ENCODE results near the gene SLC35F6.
"Not testable (repeated sequence)": the region's sequence is repeated elsewhere in the genome, so short reads cannot be mapped to it uniquely, and the experiment has no call there.

The SLC35F6 gene

GRCh38 chr2:26757873-26758789 is 6.0 kb upstream of the SLC35F6 start:
- FAIRE-seq: no peak

- FAIRE-seq: no peak
These were observed 5.2 kb upstream of the SLC35F6 start for GRCh38 chr2:26758790-26759321.

GRCh38 chr2:26759845-26760244 is 4.2 kb upstream of the SLC35F6 start:
- FAIRE-seq: no peak

DNA sequence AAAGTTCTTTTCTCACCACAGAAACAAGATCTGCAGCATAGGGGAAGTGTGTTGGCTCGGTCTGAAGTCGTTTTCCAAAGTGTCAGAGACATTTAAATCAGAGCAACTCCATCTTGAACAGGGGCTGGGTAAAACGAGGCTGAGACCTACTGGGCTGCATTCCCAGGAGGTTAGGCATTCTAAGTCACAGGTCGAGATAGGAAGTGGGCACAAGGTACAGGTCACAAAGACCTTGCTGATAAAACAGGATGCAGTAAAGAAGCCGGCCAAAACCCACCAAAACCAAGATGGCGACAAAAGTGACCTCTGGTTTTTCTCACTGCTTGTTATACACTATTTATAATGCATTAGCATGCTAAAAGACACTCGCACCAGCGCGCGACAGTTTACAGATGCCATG is 3.1 kb upstream of the SLC35F6 start:
- FAIRE-seq: not testable (repeated sequence)

DNA sequence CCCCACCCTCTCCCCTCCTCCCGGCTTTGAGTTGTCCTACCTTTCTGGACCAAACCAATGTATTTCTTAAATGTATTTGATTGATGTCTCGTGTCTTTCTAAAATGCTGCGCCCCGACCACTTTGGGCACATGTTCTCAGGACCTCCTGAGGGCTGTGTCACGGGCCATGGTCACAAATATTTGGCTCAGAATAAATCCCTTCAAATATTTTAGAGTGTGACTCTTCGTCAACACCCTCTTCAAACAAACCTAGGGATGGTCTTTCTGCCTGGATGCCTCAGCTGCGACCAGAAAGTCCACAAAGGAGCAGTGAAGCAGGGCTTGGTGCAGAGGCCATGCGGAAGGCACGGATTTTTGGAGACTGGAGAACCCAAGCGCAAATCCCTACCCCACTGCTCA is 1.1 kb upstream of the SLC35F6 start:
- FAIRE-seq: no peak

DNA sequence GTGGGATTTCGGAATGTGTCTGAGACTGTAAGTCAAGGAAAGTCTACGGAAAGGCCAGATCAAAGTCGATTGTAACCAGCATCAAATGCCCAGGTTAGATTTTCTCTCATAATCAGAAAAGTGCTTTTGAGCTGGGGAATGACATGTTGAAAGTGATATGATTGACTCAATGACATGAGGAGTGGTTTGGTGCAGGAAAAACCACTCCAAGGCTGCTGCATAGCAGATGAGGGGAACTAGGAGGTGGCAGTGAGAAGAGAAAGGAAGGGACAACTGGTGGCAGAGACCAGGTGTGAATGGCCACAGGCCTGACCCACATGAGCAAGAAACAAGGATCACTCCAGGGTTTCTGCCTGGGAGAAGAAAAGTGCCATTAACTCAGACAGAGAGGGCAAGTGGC is 822 bp downstream of the SLC35F6 start:
- no peak for FAIRE-seq

- no peak for FAIRE-seq
These were observed 1.6 kb downstream of the SLC35F6 start for GRCh38 chr2:26765475-26766200.

GRCh38 chr2:26767129-26767528 is 3.0 kb downstream of the SLC35F6 start:
- FAIRE-seq: no peak

DNA sequence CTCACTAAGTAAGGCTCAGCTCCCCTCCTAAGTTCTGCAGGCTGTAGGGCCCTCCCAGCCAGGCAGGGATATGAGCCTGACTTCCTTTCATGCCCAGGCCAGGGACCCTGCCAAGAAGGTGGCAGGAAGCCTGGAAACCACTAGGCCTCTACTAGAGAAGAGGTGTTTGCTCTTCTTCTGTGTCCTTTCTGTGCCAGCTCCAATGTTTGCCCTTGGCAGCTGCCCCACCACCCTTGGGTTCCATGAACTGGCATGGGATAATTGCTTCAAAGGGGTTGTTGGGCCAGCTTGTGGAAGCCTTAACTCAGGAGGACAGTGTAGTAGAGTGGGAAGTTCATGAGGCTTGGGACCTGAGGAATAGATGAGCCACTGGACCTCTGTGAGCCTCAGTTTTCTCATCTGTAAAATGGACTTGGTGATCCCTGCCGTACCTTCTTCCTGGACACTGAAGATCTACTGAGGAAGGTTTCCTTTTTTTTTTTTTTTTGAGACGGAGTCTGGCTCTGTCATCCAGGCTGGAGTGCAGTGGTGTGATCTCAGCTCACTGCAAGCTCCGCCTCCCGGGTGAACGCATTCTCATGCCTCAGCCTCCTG is 3.9 kb downstream of the SLC35F6 start:
- FAIRE-seq: no peak

- FAIRE-seq: no peak
These were observed 4.6 kb downstream of the SLC35F6 start for GRCh38 chr2:26768759-26769088.

DNA sequence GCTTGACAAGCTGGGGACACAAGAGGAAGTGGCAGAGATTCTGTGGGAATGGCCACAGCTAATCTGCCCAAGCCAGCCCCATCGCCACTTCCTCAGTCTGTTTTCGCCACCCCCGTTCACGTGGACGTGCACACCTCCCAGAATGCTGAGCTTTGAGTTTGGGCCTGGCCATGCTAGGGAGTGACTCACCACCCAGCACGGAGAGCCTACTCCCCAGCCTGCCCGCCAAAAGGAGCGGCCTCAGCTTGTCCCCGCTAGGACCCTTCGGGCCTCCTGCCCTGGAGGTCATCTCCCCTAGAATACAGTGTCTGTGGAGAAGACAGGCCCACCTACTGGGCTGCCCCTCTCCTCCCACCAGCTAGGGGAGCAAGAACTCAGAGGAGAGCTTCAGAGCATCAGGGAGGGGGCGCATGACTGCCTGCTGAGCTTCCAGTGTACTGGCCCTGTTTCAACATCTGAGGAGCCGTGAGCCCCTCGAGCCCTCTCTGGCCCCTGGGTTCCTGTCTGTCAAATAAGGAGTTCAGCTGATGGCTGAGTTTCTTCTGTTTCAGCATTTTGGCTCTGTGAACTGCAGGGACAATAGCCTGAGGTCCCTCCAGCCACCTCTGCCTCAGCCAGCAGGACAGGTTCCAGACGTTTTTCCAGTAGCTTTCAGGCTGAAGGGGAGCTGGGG is 5.1 kb downstream of the SLC35F6 start:
- no peak for FAIRE-seq

GRCh38 chr2:26770986-26771586 is 7.0 kb downstream of the SLC35F6 start:
- no peak for FAIRE-seq

- FAIRE-seq: no peak
These were observed 8.2 kb downstream of the SLC35F6 start for GRCh38 chr2:26772064-26773001.

DNA sequence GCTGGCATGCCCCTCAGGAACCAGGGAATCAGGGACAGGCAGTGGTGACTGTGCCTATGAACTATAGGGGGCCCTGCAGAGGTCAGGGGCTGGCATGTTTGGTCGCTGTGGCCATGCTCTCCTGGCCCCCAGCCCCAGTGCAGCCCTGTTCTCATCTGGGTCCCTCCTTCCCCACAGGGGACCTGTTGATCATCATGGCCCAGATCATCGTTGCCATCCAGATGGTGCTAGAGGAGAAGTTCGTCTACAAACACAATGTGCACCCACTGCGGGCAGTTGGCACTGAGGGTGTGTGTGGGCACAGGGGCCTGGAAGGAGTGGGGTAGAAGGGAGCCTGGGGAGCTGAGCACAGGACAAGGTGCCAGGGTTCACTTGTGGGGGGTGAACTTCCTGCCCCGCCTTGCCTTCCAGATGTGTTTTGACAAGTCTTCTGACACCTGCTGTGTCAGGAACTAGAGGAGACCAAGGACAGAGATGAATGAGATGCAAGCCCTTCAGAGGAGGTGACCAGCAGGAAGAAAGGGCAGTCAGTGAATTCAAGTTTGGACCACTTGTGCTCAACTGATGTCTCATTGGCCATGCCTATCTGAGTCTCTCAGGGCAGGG is 12.2 kb downstream of the SLC35F6 start:
- FAIRE-seq: no peak

DNA sequence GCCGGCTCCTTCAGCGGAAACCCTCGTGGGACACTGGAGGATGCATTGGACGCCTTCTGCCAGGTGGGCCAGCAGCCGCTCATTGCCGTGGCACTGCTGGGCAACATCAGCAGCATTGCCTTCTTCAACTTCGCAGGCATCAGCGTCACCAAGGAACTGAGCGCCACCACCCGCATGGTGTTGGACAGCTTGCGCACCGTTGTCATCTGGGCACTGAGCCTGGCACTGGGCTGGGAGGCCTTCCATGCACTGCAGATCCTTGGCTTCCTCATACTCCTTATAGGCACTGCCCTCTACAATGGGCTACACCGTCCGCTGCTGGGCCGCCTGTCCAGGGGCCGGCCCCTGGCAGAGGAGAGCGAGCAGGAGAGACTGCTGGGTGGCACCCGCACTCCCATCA is 14.0 kb downstream of the SLC35F6 start:
- FAIRE-seq: no peak

DNA sequence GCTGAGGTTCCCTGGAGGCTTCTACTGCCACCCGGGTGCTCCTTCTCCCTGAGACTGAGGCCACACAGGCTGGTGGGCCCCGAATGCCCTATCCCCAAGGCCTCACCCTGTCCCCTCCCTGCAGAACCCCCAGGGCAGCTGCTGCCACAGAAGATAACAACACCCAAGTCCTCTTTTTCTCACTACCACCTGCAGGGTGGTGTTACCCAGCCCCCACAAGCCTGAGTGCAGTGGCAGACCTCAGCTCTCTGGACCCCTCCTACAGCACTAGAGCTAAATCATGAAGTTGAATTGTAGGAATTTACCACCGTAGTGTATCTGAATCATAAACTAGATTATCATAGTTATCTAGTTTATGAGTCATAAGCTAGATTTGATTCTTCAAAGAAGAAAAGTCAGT is 14.4 kb downstream of the SLC35F6 start:
- FAIRE-seq: no peak

DNA sequence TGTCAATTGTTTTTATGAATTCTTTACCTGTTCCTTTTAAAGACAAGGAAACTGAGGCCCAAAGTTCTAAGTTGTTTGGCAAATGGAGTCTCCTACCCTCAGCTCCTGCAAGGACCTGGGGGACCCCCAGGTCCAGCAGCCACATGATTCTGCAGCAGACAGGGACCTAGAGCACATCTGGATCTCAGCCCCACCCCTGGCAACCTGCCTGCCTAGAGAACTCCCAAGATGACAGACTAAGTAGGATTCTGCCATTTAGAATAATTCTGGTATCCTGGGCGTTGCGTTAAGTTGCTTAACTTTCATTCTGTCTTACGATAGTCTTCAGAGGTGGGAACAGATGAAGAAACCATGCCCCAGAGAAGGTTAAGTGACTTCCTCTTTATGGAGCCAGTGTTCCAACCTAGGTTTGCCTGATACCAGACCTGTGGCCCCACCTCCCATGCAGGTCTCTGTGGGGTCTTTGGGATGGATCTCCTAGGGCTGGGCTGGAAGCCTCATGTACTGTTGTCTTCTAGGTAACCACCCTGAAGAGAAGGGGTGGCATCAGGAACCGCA is 16.2 kb downstream of the SLC35F6 start:
- no peak for FAIRE-seq

DNA sequence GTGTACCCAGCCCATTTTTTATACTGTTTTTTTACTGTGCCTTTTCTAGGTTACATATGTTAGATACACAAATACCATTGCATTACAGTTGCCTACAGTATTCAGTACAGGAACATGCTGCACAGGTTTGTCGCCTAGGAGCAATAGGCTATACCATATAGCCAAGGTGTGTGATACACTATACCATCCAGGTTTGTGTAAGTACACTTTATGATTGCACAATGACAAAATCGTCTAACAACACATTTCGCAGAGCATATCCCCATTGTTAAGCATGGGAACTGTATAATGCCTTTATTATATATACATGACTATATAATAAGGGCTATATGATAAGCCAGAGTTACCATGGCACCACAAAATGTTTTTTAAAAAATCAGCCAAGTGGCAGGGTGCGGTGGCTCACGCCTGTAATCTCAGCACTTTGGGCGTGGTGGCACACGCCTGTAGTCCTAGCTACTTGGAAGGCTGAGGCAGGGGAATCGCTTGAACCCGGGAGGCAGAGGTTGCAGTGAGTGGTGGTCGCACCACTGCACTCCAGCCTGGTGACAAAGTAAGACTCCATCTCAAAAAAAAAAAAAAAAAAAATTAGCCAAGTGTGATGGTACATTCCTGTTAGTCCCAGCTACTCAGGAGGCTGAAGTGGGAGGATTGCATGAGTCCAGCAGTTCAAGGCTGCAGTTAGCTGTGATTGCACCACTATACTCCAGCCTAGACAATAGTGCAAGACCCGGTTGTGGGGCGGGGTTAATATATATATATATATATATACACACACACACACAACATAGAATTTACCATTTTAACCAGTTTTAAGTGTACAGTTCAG is 19.0 kb downstream of the SLC35F6 start:
- no peak for FAIRE-seq

- FAIRE-seq: no peak
These were observed 20.6 kb downstream of the SLC35F6 start for GRCh38 chr2:26784570-26785234.
